ENCODE results near the gene PCDHB13. TPM values are rescaled to one million over a fixed set of nuclear protein-coding genes. Genes with fewer than 3 reads are reported as not detected.
A peak's percentile ranks its signal among the peaks of the same experiment; 100 is the strongest.
"Not testable (repeated sequence)": the region's sequence is repeated elsewhere in the genome, so short reads cannot be mapped to it uniquely, and the experiment has no call there.

The PCDHB13 gene
- total RNA-seq = not detected

GRCh38 chr5:141213656-141214339, at the start of gene PCDHB13:
Gene PCDHB13, plus strand, starts transcription at chr5:141213919. Its CDS starts 205 bp downstream, at chr5:141214124.
- H3K27ac Mint-ChIP-seq; DNase-seq (ENCODE audit: low spot score in 2 of 2); ATAC-seq: not testable (repeated sequence)
- Mint-ChIP-seq H3K36me3 (peaks cover 38 to 45% of the 10 kb centered on the region in 2 donors), H3K9me3 (peaks cover 17 to 19% of the 10 kb centered on the region in 2 donors)

- H3K36me3 Mint-ChIP-seq = peaks cover 11 to 24% of the 10 kb centered on the region in 2 donors
- DNase-seq (ENCODE audit: low spot score in 2 of 2) (peak in 1 of 2 donors; percentile 22), ATAC-seq (no peak)
- no peak within 1 kb of the TSS for H3K27ac Mint-ChIP-seq
- H3K9me3 Mint-ChIP-seq = peaks cover 14 to 18% of the 10 kb centered on the region in 2 donors
Observed at GRCh38 chr5:141172381-141173204, 41.1 kb upstream of the PCDHB13 start, which contains the start of gene PCDHB7. Gene PCDHB7, plus strand, starts transcription at chr5:141172644. Its CDS starts 192 bp downstream, at chr5:141172836.

GRCh38 chr5:141174291-141175104, 39.2 kb upstream of the PCDHB13 start:
- not testable (repeated sequence) for DNase-seq (ENCODE audit: low spot score in 2 of 2); H3K27ac Mint-ChIP-seq; ATAC-seq
- Mint-ChIP-seq H3K36me3 (peaks cover 7 to 18% of the 10 kb centered on the region in 2 donors), H3K9me3 (peaks cover 13 to 14% of the 10 kb centered on the region in 2 donors)

GRCh38 chr5:141175933-141176332, 37.8 kb upstream of the PCDHB13 start:
- DNase-seq (ENCODE audit: low spot score in 2 of 2) (no peak), ATAC-seq (no peak)
- Mint-ChIP-seq H3K9me3 (peaks cover 13 to 17% of the 10 kb centered on the region in 2 donors), H3K36me3 (peaks cover 11 to 24% of the 10 kb centered on the region in 2 donors), H3K27ac (no peak overlapping the region)

GRCh38 chr5:141177577-141178191, 36.0 kb upstream of the PCDHB13 start, which contains the start of gene PCDHB8:
Gene PCDHB8, plus strand, starts transcription at chr5:141177790. Its CDS starts 245 bp downstream, at chr5:141178035.
- H3K27ac Mint-ChIP-seq; DNase-seq (ENCODE audit: low spot score in 2 of 2); ATAC-seq: not testable (repeated sequence)
- Mint-ChIP-seq H3K36me3 (peaks cover 19 to 25% of the 10 kb centered on the region in 2 donors), H3K9me3 (peaks cover 17 to 21% of the 10 kb centered on the region in 2 donors)

GRCh38 chr5:141179371-141179770, 34.3 kb upstream of the PCDHB13 start:
- H3K36me3 Mint-ChIP-seq = peaks cover 23 to 25% of the 10 kb centered on the region in 2 donors

GRCh38 chr5:141179876-141180275, 33.8 kb upstream of the PCDHB13 start:
- ATAC-seq; DNase-seq (ENCODE audit: low spot score in 2 of 2); H3K27ac Mint-ChIP-seq: not testable (repeated sequence)
- Mint-ChIP-seq H3K9me3 (peaks cover 17 to 27% of the 10 kb centered on the region in 2 donors), H3K36me3 (peaks cover 28 to 30% of the 10 kb centered on the region in 2 donors)

More at GRCh38 chr5:141179371-141179770, 34.3 kb upstream of the PCDHB13 start:
- not testable (repeated sequence) for ATAC-seq; H3K27ac Mint-ChIP-seq; DNase-seq (ENCODE audit: low spot score in 2 of 2)
- peaks cover 14 to 22% of the 10 kb centered on the region in 2 donors for H3K9me3 Mint-ChIP-seq

GRCh38 chr5:141180313-141180712, 33.4 kb upstream of the PCDHB13 start:
- no peak overlapping the region for H3K27ac Mint-ChIP-seq
- H3K36me3 Mint-ChIP-seq = peaks cover 29 to 34% of the 10 kb centered on the region in 2 donors
- peaks cover 17 to 31% of the 10 kb centered on the region in 2 donors for H3K9me3 Mint-ChIP-seq
- ATAC-seq (no peak), DNase-seq (ENCODE audit: low spot score in 2 of 2) (no peak)

- DNase-seq (ENCODE audit: low spot score in 2 of 2) (no peak), ATAC-seq (no peak)
- peaks cover 22 to 36% of the 10 kb centered on the region in 2 donors for H3K9me3 Mint-ChIP-seq
- no peak within 1 kb of the TSS for H3K27ac Mint-ChIP-seq
- H3K36me3 Mint-ChIP-seq = peaks cover 36 to 43% of the 10 kb centered on the region in 2 donors
Observed at GRCh38 chr5:141182248-141182647, 31.5 kb upstream of the PCDHB13 start, which contains the start of gene PCDHB16. Gene PCDHB16, plus strand, starts transcription at chr5:141182387. Its CDS starts 173 bp downstream, at chr5:141182560.

- not testable (repeated sequence) for H3K27ac Mint-ChIP-seq; ATAC-seq; DNase-seq (ENCODE audit: low spot score in 2 of 2)
- Mint-ChIP-seq H3K36me3 (peaks cover 43 to 55% of the 10 kb centered on the region in 2 donors), H3K9me3 (peaks cover 25 to 41% of the 10 kb centered on the region in 2 donors)
Observed at GRCh38 chr5:141184117-141184855, 29.4 kb upstream of the PCDHB13 start.

- ATAC-seq = no peak
- DNase-seq (ENCODE audit: low spot score in 2 of 2) = peak in 1 of 2 donors; percentile 23
- Mint-ChIP-seq H3K27ac (no peak within 1 kb of the TSS), H3K9me3 (peaks cover 26 to 35% of the 10 kb centered on the region in 2 donors), H3K36me3 (peaks cover 44 to 56% of the 10 kb centered on the region in 2 donors)
Observed at GRCh38 chr5:141186897-141187512, 26.7 kb upstream of the PCDHB13 start, which contains the start of gene PCDHB9. Gene PCDHB9, plus strand, starts transcription at chr5:141187161. Its CDS starts 158 bp downstream, at chr5:141187319.

GRCh38 chr5:141188682-141189081, 25.0 kb upstream of the PCDHB13 start:
- not testable (repeated sequence) for H3K27ac Mint-ChIP-seq, ATAC-seq

GRCh38 chr5:141189131-141189530, 24.6 kb upstream of the PCDHB13 start:
- Mint-ChIP-seq H3K36me3 (peaks cover 45 to 57% of the 10 kb centered on the region in 2 donors), H3K9me3 (peaks cover 25 to 33% of the 10 kb centered on the region in 2 donors)
- not testable (repeated sequence) for H3K27ac Mint-ChIP-seq; ATAC-seq; DNase-seq (ENCODE audit: low spot score in 2 of 2)

More at GRCh38 chr5:141188682-141189081, 25.0 kb upstream of the PCDHB13 start:
- Mint-ChIP-seq H3K9me3 (peaks cover 25 to 33% of the 10 kb centered on the region in 2 donors), H3K36me3 (peaks cover 44 to 56% of the 10 kb centered on the region in 2 donors)
- not testable (repeated sequence) for DNase-seq (ENCODE audit: low spot score in 2 of 2)

- no peak within 1 kb of the TSS for H3K27ac Mint-ChIP-seq
- peak in 1 of 2 donors; percentile 32 for DNase-seq (ENCODE audit: low spot score in 2 of 2)
- H3K9me3 Mint-ChIP-seq = peaks cover 22 to 33% of the 10 kb centered on the region in 2 donors
- H3K36me3 Mint-ChIP-seq = peaks cover 41 to 56% of the 10 kb centered on the region in 2 donors
- no peak for ATAC-seq
Observed at GRCh38 chr5:141192110-141192725, 21.5 kb upstream of the PCDHB13 start, which contains the start of gene PCDHB10. Gene PCDHB10, plus strand, starts transcription at chr5:141192353. Its CDS starts 200 bp downstream, at chr5:141192553.
